ENCODE data around the gene SNRPN. TPM values are rescaled to one million over a fixed set of nuclear protein-coding genes. Genes with fewer than 3 reads are reported as not detected.

SNRPN gene
- total and polyA plus RNA-seq, 9 of the 15 experiments (the other 6 are each of a cell fraction or from before 2014, with no cell fraction given): 0.04 to 0.78 (median 0.23) TPM; not detected in 2

GRCh38 chr15:24916305-24917009, 38.3 kb upstream of the SNRPN start:
- Histone ChIP-seq H3K27ac (ENCODE audit: extremely low read depth, low read depth, low read length) (no peak overlapping the region), H3K9ac (ENCODE audit: insufficient read depth in 1 of 2, low read depth in 2 of 2, low read length in 2 of 2) (no peak overlapping the region), H3K4me2 (ENCODE audit: insufficient read depth, low read length) (no peak overlapping the region), H3K9me1 (ENCODE audit: control insufficient read depth, insufficient read depth, low read length) (no peaks in the 10 kb centered on the region), H3K9me3 (replicated peaks; ENCODE audit: control insufficient read depth, insufficient read depth, low read depth, low read length) (no peaks in the 10 kb centered on the region), H3K27me3 (ENCODE audit: control insufficient read depth in 2 of 2, insufficient read depth in 2 of 2, low read length in 2 of 2) (no peaks in the 10 kb centered on the region), H4K20me1 (replicated peaks; ENCODE audit: control insufficient read depth, insufficient read depth, low read length) (no peaks in the 10 kb centered on the region), H2AFZ (ENCODE audit: low read depth, low read length) (no peak overlapping the region), H3K4me3 (no peak overlapping the region), H3K4me1 (replicated peaks in 1 of 2; ENCODE audit: control insufficient read depth in 2 of 2, insufficient read depth in 2 of 2, low read length in 2 of 2) (no peaks in the 10 kb centered on the region), H3K79me2 (ENCODE audit: control insufficient read depth, insufficient read depth, low read length) (no peaks in the 10 kb centered on the region), H3K36me3 (ENCODE audit: control insufficient read depth, insufficient read depth, low read length) (no peaks in the 10 kb centered on the region)
- in situ Hi-C loops (cut with MboI): no loop called here
- ATAC-seq (no peak), FAIRE-seq (no peak), DNase-seq (ENCODE audit: extremely low read depth in 1 of 4, low spot score in 3 of 4) (no peak)
- ChIA-PET POLR2A (no interaction called here), CTCF (ENCODE audit: low intra/inter-chr PET ratio) (no interaction called here)
- intact Hi-C loops (cut with micrococcal nuclease): no loop called here
- WGBS (ENCODE audit: insufficient coverage, low coverage, missing lambda C conversion rate): under 1% methylated on average over 8 of the region's 8 CpGs
- no TSS peak for BruUV-seq (replicated peaks)
- TF ChIP-seq ELF4 (CRISPR knock-in tag; IDR thresholded peaks at IDR 0.05) (no peak), ZNF668 (CRISPR knock-in tag; IDR thresholded peaks at IDR 0.05) (no peak), ARHGAP35 (IDR thresholded peaks at IDR 0.05; ENCODE audit: partially characterized antibody) (no peak), BDP1 (IDR thresholded peaks at IDR 0.05; ENCODE audit: insufficient read depth, insufficient read length) (no peak), RAD21 (CRISPR knock-in tag; conservative IDR thresholded peaks at IDR 0.05 in 1 of 2, IDR thresholded peaks at IDR 0.05 in 1 of 2) (no peak), PTBP1 (IDR thresholded peaks at IDR 0.05; ENCODE audit: low read depth, low read length) (no peak), MEF2D (tag; conservative IDR thresholded peaks at IDR 0.05; ENCODE audit: low read depth) (no peak), ZFP91 (CRISPR knock-in tag; IDR thresholded peaks at IDR 0.05) (no peak), TFAP4 (CRISPR knock-in tag; IDR thresholded peaks at IDR 0.05; ENCODE audit: borderline replicate concordance) (no peak)
